ENCODE results near the gene TMEM117. TPM values are rescaled to one million over a fixed set of nuclear protein-coding genes. Genes with fewer than 3 reads are reported as not detected.
"Not testable (repeated sequence)": the region's sequence is repeated elsewhere in the genome, so short reads cannot be mapped to it uniquely, and the experiment has no call there.

TMEM117 gene
- total and polyA plus RNA-seq, 12 donors, result 4.0 to 8.5 (median 7.1) TPM

DNA sequence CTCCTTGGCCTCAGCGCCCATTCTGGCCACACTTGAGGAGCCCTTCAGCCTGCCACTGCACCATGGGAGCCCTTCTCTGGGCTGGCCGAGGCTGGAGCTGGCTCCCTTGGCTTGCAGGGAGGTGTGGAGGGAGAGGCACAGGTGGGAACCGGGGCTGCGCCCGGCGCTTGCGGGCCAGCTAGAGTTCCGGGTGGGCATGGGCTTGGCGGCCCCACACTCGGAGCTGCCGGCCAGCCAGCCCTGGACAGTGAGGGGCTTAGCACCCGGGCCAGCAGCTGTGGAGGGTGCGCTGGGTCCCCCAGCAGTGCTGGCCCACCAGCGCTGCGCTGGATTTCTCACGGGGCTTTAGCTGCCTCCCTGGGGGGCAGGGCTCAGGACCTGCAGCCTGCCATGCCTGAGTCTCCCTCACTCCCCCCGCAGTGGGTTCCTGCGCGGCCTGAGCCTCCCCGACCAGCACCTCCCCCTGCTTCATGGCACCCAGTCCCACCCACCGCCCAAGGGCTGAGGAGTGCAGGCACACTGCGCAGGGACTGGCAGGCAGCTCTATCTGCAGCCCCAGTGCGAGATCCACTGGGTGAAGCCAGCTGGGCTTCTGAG, 28.0 kb downstream of the TMEM117 start:
- H3K36me3 ChIP-seq, result no peaks in the 10 kb centered on the region
- H3K9me3 ChIP-seq, result no peaks in the 10 kb centered on the region
- H3K27ac ChIP-seq, result no peak overlapping the region
- no peaks in the 10 kb centered on the region for H3K27me3 ChIP-seq
- TF ChIP-seq, protein P1, sequence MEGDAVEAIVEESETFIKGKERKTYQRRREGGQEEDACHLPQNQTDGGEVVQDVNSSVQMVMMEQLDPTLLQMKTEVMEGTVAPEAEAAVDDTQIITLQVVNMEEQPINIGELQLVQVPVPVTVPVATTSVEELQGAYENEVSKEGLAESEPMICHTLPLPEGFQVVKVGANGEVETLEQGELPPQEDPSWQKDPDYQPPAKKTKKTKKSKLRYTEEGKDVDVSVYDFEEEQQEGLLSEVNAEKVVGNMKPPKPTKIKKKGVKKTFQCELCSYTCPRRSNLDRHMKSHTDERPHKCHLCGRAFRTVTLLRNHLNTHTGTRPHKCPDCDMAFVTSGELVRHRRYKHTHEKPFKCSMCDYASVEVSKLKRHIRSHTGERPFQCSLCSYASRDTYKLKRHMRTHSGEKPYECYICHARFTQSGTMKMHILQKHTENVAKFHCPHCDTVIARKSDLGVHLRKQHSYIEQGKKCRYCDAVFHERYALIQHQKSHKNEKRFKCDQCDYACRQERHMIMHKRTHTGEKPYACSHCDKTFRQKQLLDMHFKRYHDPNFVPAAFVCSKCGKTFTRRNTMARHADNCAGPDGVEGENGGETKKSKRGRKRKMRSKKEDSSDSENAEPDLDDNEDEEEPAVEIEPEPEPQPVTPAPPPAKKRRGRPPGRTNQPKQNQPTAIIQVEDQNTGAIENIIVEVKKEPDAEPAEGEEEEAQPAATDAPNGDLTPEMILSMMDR (IDR thresholded peaks at IDR 0.05), result no peak
- intact Hi-C loops (cut with DNase I), result no loop called here
- DNase-seq (no peak), ATAC-seq (no peak)
- peaks cover 0 to 15% (median 0%) of the 10 kb centered on the region in 9 donors for H3K4me1 ChIP-seq
- 98 to 99% methylated on average over 23 of the region's 23 CpGs for WGBS, 2 donors
- no peak overlapping the region for H3K4me3 ChIP-seq

DNA sequence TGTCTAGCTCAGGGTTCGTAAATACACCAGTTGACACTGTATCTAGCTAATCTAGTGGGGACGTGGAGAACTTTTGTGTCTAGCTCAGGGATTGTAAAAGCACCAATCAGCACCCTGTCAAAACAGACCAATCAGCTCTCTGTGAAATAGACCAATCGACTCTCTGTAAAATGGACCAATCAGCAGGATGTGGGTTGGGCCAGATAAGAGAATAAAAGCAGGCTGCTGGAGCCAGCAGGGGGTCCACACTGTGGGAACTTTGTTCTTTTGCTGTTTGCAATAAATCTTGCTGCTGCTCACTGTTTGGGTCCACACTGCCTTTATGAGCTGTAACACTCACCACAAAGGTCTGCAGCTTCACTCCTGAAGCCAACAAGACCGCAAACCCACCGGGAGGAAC, 28.7 kb downstream of the TMEM117 start:
- H3K27me3 ChIP-seq; DNase-seq; H3K4me3 ChIP-seq; ATAC-seq; H3K9me3 ChIP-seq; H3K27ac ChIP-seq; intact Hi-C loops (cut with DNase I); H3K36me3 ChIP-seq: not testable (repeated sequence)
- 95% methylated on average over 5 of the region's 5 CpGs for WGBS, 2 donors
- H3K4me1 ChIP-seq, result peaks cover 0 to 15% (median 0%) of the 10 kb centered on the region in 9 donors

DNA sequence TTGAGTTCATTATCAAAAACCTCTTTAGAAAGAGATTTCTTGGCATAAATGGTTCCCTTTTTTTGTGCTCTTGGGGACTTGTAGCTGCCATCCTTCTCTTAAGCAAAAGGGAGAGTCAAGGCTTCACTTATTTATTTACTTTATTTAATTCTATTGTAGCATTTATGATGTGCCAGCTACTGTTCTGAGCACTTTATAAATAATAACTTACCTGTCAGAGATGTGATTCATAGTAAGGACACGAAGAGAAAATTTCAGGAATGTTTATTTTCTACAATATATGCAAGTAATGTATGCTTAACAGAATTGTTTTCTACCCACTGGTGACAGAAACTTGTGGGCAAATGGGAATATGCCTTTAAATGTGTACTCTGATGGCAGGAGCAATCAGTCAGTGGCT, 33.3 kb downstream of the TMEM117 start:
- peaks cover 0 to 7% (median 0%) of the 10 kb centered on the region in 9 donors for H3K4me1 ChIP-seq
- H3K9me3 ChIP-seq, result no peaks in the 10 kb centered on the region
- DNase-seq (no peak), ATAC-seq (no peak)
- intact Hi-C loops (cut with DNase I), result no loop called here
- H3K4me3 ChIP-seq, result no peak overlapping the region
- no peaks in the 10 kb centered on the region for H3K27me3 ChIP-seq
- no peak overlapping the region for H3K27ac ChIP-seq
- TF ChIP-seq, protein P1 (IDR thresholded peaks at IDR 0.05), result no peak
- H3K36me3 ChIP-seq, result no peaks in the 10 kb centered on the region
- 86 to 91% methylated on average over 1 of the region's 1 CpG for WGBS, 2 donors

DNA sequence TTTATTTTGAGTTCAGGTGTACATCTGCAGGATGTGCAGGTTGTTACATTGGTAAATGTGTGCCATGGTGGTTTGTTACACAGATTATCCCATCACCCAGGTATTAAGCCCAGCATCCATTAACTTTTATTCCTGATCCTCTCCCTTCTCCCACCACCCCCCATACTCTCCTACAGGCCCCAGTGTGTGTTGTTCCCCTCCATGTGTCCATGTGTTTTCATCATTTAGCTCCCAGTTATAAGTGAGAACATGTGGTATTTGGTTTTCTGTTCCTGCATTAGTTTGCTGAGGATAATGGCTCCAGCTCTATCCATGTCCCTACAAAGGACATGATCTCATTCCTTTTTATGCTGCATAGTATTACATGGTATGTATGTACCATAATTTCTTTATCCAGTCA, 33.9 kb downstream of the TMEM117 start:
- ATAC-seq; intact Hi-C loops (cut with DNase I): not testable (repeated sequence)

DNA sequence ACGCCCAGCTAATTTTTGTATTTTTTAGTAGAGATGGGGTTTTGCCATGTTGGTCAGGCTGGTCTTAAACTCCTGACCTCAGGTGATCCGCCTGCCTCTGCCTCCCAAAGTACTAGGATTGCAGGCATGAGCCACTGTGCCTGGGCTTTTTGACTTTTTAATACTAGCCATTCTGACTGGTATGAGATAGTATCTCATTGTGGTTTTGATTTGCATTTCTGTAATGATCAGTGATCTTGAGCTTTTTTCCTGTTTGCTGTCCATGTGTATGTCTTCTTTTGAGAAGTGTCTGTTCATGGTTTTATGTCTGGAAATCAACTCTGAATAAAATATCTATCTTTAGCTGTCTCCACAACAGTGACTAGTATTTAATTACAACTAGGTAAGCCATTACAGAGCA, 35.4 kb downstream of the TMEM117 start:
- H3K27me3 ChIP-seq; ATAC-seq; DNase-seq; H3K4me3 ChIP-seq; H3K9me3 ChIP-seq; H3K4me1 ChIP-seq; intact Hi-C loops (cut with DNase I); H3K36me3 ChIP-seq; H3K27ac ChIP-seq: not testable (repeated sequence)
- WGBS, 2 donors, result 98 to 100% methylated on average over 2 of the region's 2 CpGs

More for the DNA sequence above, 33.9 kb downstream of the TMEM117 start:
- not testable (repeated sequence) for H3K36me3 ChIP-seq, H3K4me3 ChIP-seq, DNase-seq, H3K4me1 ChIP-seq, H3K9me3 ChIP-seq, H3K27me3 ChIP-seq, H3K27ac ChIP-seq

DNA sequence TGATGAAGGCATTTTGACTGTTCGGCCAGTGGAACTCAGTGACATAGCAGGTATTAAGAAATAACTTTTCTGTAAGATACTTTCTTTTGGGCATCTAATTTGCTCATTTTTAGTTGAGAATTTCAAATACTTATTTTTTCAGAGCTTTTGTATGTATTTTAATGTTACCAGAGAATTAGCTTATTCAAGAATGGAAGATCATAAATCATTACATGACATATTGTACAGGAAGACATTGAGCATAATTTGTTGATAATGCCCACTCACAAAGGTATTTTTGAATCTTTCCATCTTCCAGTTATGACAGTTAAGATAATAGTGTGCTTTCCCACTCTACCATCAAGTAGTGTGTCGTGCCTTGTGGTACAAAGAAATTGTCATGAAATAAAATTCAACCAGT, 36.5 kb downstream of the TMEM117 start:
- TF ChIP-seq, protein P1 (IDR thresholded peaks at IDR 0.05), result no peak
- Histone ChIP-seq H3K9me3 (no peaks in the 10 kb centered on the region), H3K27me3 (no peaks in the 10 kb centered on the region), H3K4me1 (peaks cover 0 to 7% (median 0%) of the 10 kb centered on the region in 9 donors), H3K36me3 (no peaks in the 10 kb centered on the region), H3K27ac (no peak overlapping the region), H3K4me3 (no peak overlapping the region)
- WGBS, 2 donors, result 75 to 81% methylated on average over 2 of the region's 2 CpGs
- DNase-seq (no peak), ATAC-seq (no peak)
- intact Hi-C loops (cut with DNase I), result no loop called here

Data from heart right ventricle (tissue), 16 donors.